Esophagus muscularis mucosa (tissue), 3 donors: Measurements from ENCODE around the gene WDR62.

Experiments used
- POLR2A ChIP-seq: fragments of 450-650 bp; IDR thresholded peaks from one replicate; pipeline ENCODE4 v1.6.1; 2017; ENCODE audit warnings: antibody characterized with exemption, moderate library complexity, mild to moderate bottlenecking, low read depth
- TF ChIP-seq, protein P1 (sequence below), 3 experiments: fragments of 200-600 bp in 2 of 3; fragments of 450-650 bp in 1 of 3; sonication (generic) in 2 of 3; IDR thresholded peaks; one replicate each; pipeline ENCODE4 v1.5.1; 2017 to 2019; ENCODE audit warnings: antibody characterized with exemption in 3 of 3, mild to moderate bottlenecking in 2 of 3, moderate library complexity in 1 of 3

DNA sequence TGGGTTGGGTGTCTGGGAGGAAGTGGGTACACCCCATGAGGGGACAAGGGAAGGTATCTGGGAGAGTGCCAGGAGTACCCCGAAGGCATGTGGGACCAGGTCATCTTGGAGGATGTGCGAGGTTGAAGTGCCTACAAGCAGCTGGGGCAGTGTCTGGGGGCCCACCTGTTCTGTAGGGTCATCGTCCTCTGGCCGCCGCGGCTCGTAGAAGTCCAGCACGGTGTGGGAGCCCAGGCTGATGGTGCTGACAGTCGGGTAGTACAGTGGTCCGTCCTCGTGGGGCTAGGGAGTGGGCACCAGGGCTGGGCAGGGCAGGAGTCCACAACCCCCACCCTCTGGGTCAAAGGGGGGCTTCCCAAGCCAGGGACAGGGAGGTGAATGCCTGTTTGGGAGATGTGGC is 44.3 kb upstream of the WDR62 start:
- TF ChIP-seq, protein P1, sequence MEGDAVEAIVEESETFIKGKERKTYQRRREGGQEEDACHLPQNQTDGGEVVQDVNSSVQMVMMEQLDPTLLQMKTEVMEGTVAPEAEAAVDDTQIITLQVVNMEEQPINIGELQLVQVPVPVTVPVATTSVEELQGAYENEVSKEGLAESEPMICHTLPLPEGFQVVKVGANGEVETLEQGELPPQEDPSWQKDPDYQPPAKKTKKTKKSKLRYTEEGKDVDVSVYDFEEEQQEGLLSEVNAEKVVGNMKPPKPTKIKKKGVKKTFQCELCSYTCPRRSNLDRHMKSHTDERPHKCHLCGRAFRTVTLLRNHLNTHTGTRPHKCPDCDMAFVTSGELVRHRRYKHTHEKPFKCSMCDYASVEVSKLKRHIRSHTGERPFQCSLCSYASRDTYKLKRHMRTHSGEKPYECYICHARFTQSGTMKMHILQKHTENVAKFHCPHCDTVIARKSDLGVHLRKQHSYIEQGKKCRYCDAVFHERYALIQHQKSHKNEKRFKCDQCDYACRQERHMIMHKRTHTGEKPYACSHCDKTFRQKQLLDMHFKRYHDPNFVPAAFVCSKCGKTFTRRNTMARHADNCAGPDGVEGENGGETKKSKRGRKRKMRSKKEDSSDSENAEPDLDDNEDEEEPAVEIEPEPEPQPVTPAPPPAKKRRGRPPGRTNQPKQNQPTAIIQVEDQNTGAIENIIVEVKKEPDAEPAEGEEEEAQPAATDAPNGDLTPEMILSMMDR (IDR thresholded peaks at IDR 0.05), result no peak
- no peak for TF ChIP-seq POLR2A
